ENCODE data around the gene PCDHA4. TPM values are rescaled to one million over a fixed set of nuclear protein-coding genes. Genes with fewer than 3 reads are reported as not detected.
"Not testable (repeated sequence)": the region's sequence is repeated elsewhere in the genome, so short reads cannot be mapped to it uniquely, and the experiment has no call there.

Gene PCDHA4
- total RNA-seq, 1 donor from 2014 or later, result 7.1 TPM

GRCh38 chr5:140808889-140809291 lies 2.0 kb downstream of the PCDHA4 start:
- no peak overlapping the region for H3K27ac Mint-ChIP-seq (ENCODE audit: unreplicated experiment)
- peak; percentile 94 for DNase-seq (ENCODE audit: low spot score)
- peaks cover 35% of the 10 kb centered on the region for H3K9me3 Mint-ChIP-seq (ENCODE audit: low read depth)
- no peak overlapping the region for H3K4me3 Mint-ChIP-seq (ENCODE audit: unreplicated experiment)
- peaks cover 1% of the 10 kb centered on the region for H3K27me3 Mint-ChIP-seq (ENCODE audit: low read depth)
- no peak for TF ChIP-seq CTCF (IDR thresholded peaks at IDR 0.05)
- peaks cover 12% of the 10 kb centered on the region for H3K36me3 Mint-ChIP-seq (ENCODE audit: low read depth)
- H3K4me1 Mint-ChIP-seq (ENCODE audit: low read depth), result peaks cover 16% of the 10 kb centered on the region

GRCh38 chr5:140821375-140822280 lies 14.8 kb downstream of the PCDHA4 start, which contains the start of gene PCDHA5:
PCDHA5 (plus strand) TSS chr5:140821613.
- no peak for DNase-seq (ENCODE audit: low spot score)
- Mint-ChIP-seq H3K27ac (ENCODE audit: unreplicated experiment) (no peak within 1 kb of the TSS), H3K27me3 (ENCODE audit: low read depth) (no peaks in the 10 kb centered on the region), H3K9me3 (ENCODE audit: low read depth) (peaks cover 4% of the 10 kb centered on the region), H3K4me1 (ENCODE audit: low read depth) (no peaks in the 10 kb centered on the region), H3K4me3 (ENCODE audit: unreplicated experiment) (no peak within 1 kb of the TSS), H3K36me3 (ENCODE audit: low read depth) (peaks cover 3% of the 10 kb centered on the region)
- TF ChIP-seq CTCF (IDR thresholded peaks at IDR 0.05), result no peak

- Mint-ChIP-seq H3K36me3 (ENCODE audit: low read depth) (peaks cover 3% of the 10 kb centered on the region), H3K4me3 (ENCODE audit: unreplicated experiment) (no peak overlapping the region)
Measured at GRCh38 chr5:140822281-140822629, 15.4 kb downstream of the PCDHA4 start.

GRCh38 chr5:140822969-140823368 lies 16.1 kb downstream of the PCDHA4 start:
- not testable (repeated sequence) for H3K9me3 Mint-ChIP-seq (ENCODE audit: low read depth); H3K4me1 Mint-ChIP-seq (ENCODE audit: low read depth); H3K36me3 Mint-ChIP-seq (ENCODE audit: low read depth); H3K27me3 Mint-ChIP-seq (ENCODE audit: low read depth); H3K4me3 Mint-ChIP-seq (ENCODE audit: unreplicated experiment); DNase-seq (ENCODE audit: low spot score); H3K27ac Mint-ChIP-seq (ENCODE audit: unreplicated experiment)

More at GRCh38 chr5:140822281-140822629, 15.4 kb downstream of the PCDHA4 start:
- no peak for TF ChIP-seq CTCF (IDR thresholded peaks at IDR 0.05)
- Mint-ChIP-seq H3K27me3 (ENCODE audit: low read depth) (no peaks in the 10 kb centered on the region), H3K4me1 (ENCODE audit: low read depth) (peaks cover 3% of the 10 kb centered on the region), H3K27ac (ENCODE audit: unreplicated experiment) (no peak overlapping the region), H3K9me3 (ENCODE audit: low read depth) (peaks cover 4% of the 10 kb centered on the region)
- no peak for DNase-seq (ENCODE audit: low spot score)

- H3K4me3 Mint-ChIP-seq (ENCODE audit: unreplicated experiment), result no peak overlapping the region
Measured at GRCh38 chr5:140823475-140823874, 16.6 kb downstream of the PCDHA4 start.

More at GRCh38 chr5:140823475-140823874, 16.6 kb downstream of the PCDHA4 start:
- H3K27ac Mint-ChIP-seq (ENCODE audit: unreplicated experiment), result no peak overlapping the region
- DNase-seq (ENCODE audit: low spot score), result no peak
- no peaks in the 10 kb centered on the region for H3K27me3 Mint-ChIP-seq (ENCODE audit: low read depth)
- H3K4me1 Mint-ChIP-seq (ENCODE audit: low read depth), result peaks cover 5% of the 10 kb centered on the region
- H3K36me3 Mint-ChIP-seq (ENCODE audit: low read depth), result peaks cover 5% of the 10 kb centered on the region
- TF ChIP-seq CTCF (IDR thresholded peaks at IDR 0.05), result no peak
- H3K9me3 Mint-ChIP-seq (ENCODE audit: low read depth), result peaks cover 5% of the 10 kb centered on the region
